Measurements from ENCODE around the gene TICAM1. TPM values are rescaled to one million over a fixed set of nuclear protein-coding genes. Genes with fewer than 3 reads are reported as not detected.
A peak's percentile ranks its signal among the peaks of the same experiment; 100 is the strongest.

The TICAM1 gene
- total and polyA plus RNA-seq, 2 of the 13 experiments (the other 11 are each of a cell fraction or from before 2014, with no cell fraction given), result 0.33 to 0.95 TPM

GRCh38 chr19:4815426-4816201 lies 15.9 kb downstream of the TICAM1 start (continued):
- TF ChIP-seq, protein P1, sequence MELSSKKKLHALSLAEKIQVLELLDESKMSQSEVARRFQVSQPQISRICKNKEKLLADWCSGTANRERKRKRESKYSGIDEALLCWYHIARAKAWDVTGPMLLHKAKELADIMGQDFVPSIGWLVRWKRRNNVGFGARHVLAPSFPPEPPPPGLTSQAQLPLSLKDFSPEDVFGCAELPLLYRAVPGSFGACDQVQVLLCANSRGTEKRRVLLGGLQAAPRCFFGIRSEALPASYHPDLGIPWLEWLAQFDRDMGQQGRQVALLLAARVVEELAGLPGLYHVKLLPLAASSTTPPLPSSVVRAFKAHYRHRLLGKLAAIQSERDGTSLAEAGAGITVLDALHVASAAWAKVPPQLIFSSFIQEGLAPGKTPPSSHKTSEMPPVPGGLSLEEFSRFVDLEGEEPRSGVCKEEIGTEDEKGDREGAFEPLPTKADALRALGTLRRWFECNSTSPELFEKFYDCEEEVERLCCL (CRISPR knock-in tag; IDR thresholded peaks at IDR 0.05; ENCODE audit: borderline replicate concordance), result no peak
- TF ChIP-seq, protein P2, sequence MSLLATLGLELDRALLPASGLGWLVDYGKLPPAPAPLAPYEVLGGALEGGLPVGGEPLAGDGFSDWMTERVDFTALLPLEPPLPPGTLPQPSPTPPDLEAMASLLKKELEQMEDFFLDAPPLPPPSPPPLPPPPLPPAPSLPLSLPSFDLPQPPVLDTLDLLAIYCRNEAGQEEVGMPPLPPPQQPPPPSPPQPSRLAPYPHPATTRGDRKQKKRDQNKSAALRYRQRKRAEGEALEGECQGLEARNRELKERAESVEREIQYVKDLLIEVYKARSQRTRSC (CRISPR knock-in tag; IDR thresholded peaks at IDR 0.05; ENCODE audit: low read depth), result no peak
- TF ChIP-seq HDAC1 (CRISPR knock-in tag; IDR thresholded peaks at IDR 0.05), result no peak
- 0 out of 2 replicates have a peak, but pooled peaks have one; percentile 16 for TF ChIP-seq ZNF614 (CRISPR knock-in tag; IDR thresholded peaks at IDR 0.05; ENCODE audit: borderline replicate concordance)
- no peak for TF ChIP-seq NFIC (IDR thresholded peaks at IDR 0.05; ENCODE audit: low read length)
- TF ChIP-seq HNF4A (CRISPR knock-in tag; IDR thresholded peaks at IDR 0.05), result 0 out of 2 replicates have a peak, but pooled peaks have one; percentile 44
- no peak for TF ChIP-seq ZNF207 (IDR thresholded peaks at IDR 0.05; ENCODE audit: borderline replicate concordance)
- TF ChIP-seq, protein P3, sequence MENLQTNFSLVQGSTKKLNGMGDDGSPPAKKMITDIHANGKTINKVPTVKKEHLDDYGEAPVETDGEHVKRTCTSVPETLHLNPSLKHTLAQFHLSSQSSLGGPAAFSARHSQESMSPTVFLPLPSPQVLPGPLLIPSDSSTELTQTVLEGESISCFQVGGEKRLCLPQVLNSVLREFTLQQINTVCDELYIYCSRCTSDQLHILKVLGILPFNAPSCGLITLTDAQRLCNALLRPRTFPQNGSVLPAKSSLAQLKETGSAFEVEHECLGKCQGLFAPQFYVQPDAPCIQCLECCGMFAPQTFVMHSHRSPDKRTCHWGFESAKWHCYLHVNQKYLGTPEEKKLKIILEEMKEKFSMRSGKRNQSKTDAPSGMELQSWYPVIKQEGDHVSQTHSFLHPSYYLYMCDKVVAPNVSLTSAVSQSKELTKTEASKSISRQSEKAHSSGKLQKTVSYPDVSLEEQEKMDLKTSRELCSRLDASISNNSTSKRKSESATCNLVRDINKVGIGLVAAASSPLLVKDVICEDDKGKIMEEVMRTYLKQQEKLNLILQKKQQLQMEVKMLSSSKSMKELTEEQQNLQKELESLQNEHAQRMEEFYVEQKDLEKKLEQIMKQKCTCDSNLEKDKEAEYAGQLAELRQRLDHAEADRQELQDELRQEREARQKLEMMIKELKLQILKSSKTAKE (CRISPR knock-in tag; IDR thresholded peaks at IDR 0.05; ENCODE audit: borderline replicate concordance), result no peak
- TF ChIP-seq, protein P4, sequence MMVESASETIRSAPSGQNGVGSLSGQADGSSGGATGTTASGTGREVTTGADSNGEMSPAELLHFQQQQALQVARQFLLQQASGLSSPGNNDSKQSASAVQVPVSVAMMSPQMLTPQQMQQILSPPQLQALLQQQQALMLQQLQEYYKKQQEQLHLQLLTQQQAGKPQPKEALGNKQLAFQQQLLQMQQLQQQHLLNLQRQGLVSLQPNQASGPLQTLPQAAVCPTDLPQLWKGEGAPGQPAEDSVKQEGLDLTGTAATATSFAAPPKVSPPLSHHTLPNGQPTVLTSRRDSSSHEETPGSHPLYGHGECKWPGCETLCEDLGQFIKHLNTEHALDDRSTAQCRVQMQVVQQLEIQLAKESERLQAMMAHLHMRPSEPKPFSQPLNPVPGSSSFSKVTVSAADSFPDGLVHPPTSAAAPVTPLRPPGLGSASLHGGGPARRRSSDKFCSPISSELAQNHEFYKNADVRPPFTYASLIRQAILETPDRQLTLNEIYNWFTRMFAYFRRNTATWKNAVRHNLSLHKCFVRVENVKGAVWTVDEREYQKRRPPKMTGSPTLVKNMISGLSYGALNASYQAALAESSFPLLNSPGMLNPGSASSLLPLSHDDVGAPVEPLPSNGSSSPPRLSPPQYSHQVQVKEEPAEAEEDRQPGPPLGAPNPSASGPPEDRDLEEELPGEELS (CRISPR knock-in tag; IDR thresholded peaks at IDR 0.05), result no peak
- no peak for TF ChIP-seq GFI1 (CRISPR knock-in tag; IDR thresholded peaks at IDR 0.05; ENCODE audit: borderline replicate concordance)
- TF ChIP-seq ZZZ3 (CRISPR knock-in tag; IDR thresholded peaks at IDR 0.05; ENCODE audit: borderline replicate concordance), result no peak
- no peak for TF ChIP-seq ZNF124 (CRISPR knock-in tag; IDR thresholded peaks at IDR 0.05)
- TF ChIP-seq TSC22D2 (CRISPR knock-in tag; IDR thresholded peaks at IDR 0.05; ENCODE audit: borderline replicate concordance), result no peak
- TF ChIP-seq MEIS2 (CRISPR knock-in tag; IDR thresholded peaks at IDR 0.05), result no peak
- TF ChIP-seq, protein P5, sequence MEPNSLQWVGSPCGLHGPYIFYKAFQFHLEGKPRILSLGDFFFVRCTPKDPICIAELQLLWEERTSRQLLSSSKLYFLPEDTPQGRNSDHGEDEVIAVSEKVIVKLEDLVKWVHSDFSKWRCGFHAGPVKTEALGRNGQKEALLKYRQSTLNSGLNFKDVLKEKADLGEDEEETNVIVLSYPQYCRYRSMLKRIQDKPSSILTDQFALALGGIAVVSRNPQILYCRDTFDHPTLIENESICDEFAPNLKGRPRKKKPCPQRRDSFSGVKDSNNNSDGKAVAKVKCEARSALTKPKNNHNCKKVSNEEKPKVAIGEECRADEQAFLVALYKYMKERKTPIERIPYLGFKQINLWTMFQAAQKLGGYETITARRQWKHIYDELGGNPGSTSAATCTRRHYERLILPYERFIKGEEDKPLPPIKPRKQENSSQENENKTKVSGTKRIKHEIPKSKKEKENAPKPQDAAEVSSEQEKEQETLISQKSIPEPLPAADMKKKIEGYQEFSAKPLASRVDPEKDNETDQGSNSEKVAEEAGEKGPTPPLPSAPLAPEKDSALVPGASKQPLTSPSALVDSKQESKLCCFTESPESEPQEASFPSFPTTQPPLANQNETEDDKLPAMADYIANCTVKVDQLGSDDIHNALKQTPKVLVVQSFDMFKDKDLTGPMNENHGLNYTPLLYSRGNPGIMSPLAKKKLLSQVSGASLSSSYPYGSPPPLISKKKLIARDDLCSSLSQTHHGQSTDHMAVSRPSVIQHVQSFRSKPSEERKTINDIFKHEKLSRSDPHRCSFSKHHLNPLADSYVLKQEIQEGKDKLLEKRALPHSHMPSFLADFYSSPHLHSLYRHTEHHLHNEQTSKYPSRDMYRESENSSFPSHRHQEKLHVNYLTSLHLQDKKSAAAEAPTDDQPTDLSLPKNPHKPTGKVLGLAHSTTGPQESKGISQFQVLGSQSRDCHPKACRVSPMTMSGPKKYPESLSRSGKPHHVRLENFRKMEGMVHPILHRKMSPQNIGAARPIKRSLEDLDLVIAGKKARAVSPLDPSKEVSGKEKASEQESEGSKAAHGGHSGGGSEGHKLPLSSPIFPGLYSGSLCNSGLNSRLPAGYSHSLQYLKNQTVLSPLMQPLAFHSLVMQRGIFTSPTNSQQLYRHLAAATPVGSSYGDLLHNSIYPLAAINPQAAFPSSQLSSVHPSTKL (CRISPR knock-in tag; IDR thresholded peaks at IDR 0.05), result 0 out of 2 replicates have a peak, but pooled peaks have one; percentile 5
- TF ChIP-seq NCOA2 (CRISPR knock-in tag; IDR thresholded peaks at IDR 0.05), result no peak
- no peak for TF ChIP-seq CREB3 (CRISPR knock-in tag; IDR thresholded peaks at IDR 0.05)
- TF ChIP-seq NCOA1 (CRISPR knock-in tag; IDR thresholded peaks at IDR 0.05), result no peak

Measured in HepG2 (cell line).